HT1080 (cell line): ENCODE data around the gene TEX30. TPM values are rescaled to one million over a fixed set of nuclear protein-coding genes. Genes with fewer than 3 reads are reported as not detected.

Experiments used
- DNase-seq: peaks from one replicate; pipeline ENCODE4 v3.0.0-alpha.2; 2015; ENCODE audit warnings: low read depth
- total RNA-seq: library from RNA; depleted of rRNA; stranded (reverse); fragments of >200 nt; shearing (Covaris generic); gene quantifications from 2 replicates; pipeline ENCODE4 v1.2.3, GENCODE V29; 2014; rRNA removed

TEX30 gene
- total RNA-seq, 1 experiment from 2014 or later, result 48.8 TPM

- DNase-seq, result no peak
Measured at GRCh38 chr13:102718746-102719145, 54.8 kb downstream of the TEX30 start.

Other genes with a start within 250 kb of the TEX30 start
- gene TPP2, start 176.8 kb downstream of the TEX30 start, total RNA-seq, result 41.1 and 47.0 TPM in 2 replicates
- not detected in 2 replicates for gene METTL21C, start 78.7 kb downstream of the TEX30 start, total RNA-seq
- 19.9 and 26.1 TPM in 2 replicates for gene POGLUT2, start 25.2 kb upstream of the TEX30 start, total RNA-seq
- gene BIVM, start 25.3 kb upstream of the TEX30 start, total RNA-seq, result 27.7 and 27.8 TPM in 2 replicates
- gene ERCC5, start 72.2 kb upstream of the TEX30 start, total RNA-seq, result 51.9 and 61.9 TPM in 2 replicates